H7 (cell line): ENCODE data around the gene NHERF2. TPM values are rescaled to one million over a fixed set of nuclear protein-coding genes. Genes with fewer than 3 reads are reported as not detected.

Source experiments
- DNase-seq: peaks from one replicate; pipeline ENCODE4 v3.0.0; 2012
- H3K27me3 ChIP-seq: 2 replicates; pipeline ENCODE4 v1.6.0; 2011; ENCODE audit warnings: mild to moderate bottlenecking, low read length; ENCODE audit not compliant: control insufficient read depth, insufficient read depth
- H3K36me3 ChIP-seq: replicated peaks from 2 replicates; pipeline ENCODE4 v1.5.1; 2011; ENCODE audit warnings: low read length; ENCODE audit not compliant: control insufficient read depth, insufficient read depth
- H3K4me3 ChIP-seq: 2 replicates; pipeline ENCODE4 v1.5.1; 2011; ENCODE audit warnings: low read depth, mild to moderate bottlenecking, control low read depth, low read length, moderate library complexity; ENCODE audit not compliant: insufficient read depth
- total RNA-seq: library from RNA; depleted of rRNA; stranded (reverse); fragments of >200 nt; shearing (Covaris generic); gene quantifications from 2 replicates; pipeline ENCODE4 v1.2.3, GENCODE V29; 2014; rRNA removed

Gene NHERF2
- 14.0 and 17.1 TPM in 2 replicates for total RNA-seq

DNA sequence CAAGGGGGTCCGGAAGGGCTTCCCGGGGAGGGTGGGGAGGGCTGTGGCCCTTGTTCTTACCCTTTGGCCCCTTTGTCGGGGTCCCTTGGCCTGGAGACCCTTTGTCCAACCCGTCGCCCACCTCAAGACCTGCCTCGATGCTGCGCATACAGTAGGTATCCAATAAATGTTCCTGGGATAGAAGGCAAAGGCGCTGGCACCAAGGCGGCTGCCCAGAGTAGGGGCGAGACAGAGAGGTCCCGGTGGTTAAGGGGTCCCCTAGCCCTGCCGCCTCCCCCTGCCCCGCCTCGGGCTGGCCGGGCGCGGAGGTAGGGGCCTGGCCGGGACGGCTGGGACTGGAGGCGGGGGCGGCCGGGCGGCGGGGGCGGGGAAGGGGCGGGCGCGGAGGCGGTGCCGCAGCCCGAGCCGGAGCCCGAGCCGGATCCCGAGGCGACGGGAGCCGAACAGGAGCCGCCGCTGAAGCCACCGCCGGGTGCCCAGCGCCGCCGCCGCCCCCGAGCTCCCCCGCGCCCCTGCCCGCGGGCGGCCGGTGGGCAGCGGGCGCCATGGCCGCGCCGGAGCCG lies at the start of gene NHERF2:
Gene NHERF2, plus strand, starts transcription at position 442 of the 563 bp plus-strand sequence. Its CDS starts 104 bp downstream, at position 546.
- DNase-seq = peak; percentile 96
- peak within 1 kb of the TSS; percentile 54 for H3K4me3 ChIP-seq
- H3K36me3 ChIP-seq = no peaks in the 10 kb centered on the region
- H3K27me3 ChIP-seq = peaks cover 19% of the 10 kb centered on the region

- H3K36me3 ChIP-seq = peaks cover 9% of the 10 kb centered on the region
- no peak overlapping the region for H3K4me3 ChIP-seq
- H3K27me3 ChIP-seq = peaks cover 30% of the 10 kb centered on the region
- no peak for DNase-seq
Observed at GRCh38 chr16:1976951-1977874, 49.5 kb upstream of the NHERF2 start.

GRCh38 chr16:1977875-1978268 lies 48.8 kb upstream of the NHERF2 start:
- peaks cover 37% of the 10 kb centered on the region for H3K27me3 ChIP-seq

GRCh38 chr16:1978476-1979120 lies 48.1 kb upstream of the NHERF2 start:
- H3K36me3 ChIP-seq = peaks cover 9% of the 10 kb centered on the region
- peak; percentile 93 for DNase-seq
- peak overlapping the region; percentile 48 for H3K4me3 ChIP-seq
- peaks cover 44% of the 10 kb centered on the region for H3K27me3 ChIP-seq

More at GRCh38 chr16:1977875-1978268, 48.8 kb upstream of the NHERF2 start:
- no peak overlapping the region for H3K4me3 ChIP-seq
- DNase-seq = no peak
- H3K36me3 ChIP-seq = peaks cover 9% of the 10 kb centered on the region

DNA sequence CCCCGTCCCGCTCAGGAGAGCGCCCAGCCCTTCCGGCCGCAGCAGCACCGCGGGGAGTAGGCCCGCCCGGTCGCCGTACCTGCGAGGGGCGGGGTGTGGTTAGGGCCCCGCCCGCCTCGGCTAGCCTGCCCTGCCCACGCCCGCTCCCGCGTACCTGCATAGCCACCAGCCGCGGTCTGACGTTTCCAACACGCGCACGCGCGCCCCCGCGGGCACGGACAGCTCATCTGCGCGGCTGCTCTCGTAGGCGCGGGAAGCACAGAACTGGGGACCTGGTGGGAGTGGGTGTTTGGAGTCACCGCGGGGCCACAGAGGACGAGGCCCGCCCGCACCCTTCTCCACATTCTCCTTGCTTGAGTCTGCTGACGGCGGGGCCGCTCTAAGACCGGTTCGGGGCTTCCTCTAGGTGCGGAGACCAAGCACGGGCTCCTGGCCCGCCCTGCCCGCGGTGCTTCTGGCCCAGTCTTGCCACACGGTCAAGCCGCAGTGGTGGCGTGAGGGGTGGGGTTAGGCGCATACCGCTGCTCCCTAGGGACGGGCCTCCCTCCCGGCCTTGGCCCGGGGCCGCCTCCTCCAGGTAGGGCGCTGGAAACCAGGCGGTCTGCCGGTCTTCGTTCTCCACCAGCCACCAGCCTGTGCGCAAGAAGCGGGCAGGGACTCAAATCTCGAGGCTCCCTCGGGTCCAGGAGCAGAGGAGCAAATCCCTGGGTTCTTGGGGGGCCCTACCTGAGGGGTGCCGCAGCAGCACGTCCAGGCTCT lies 47.3 kb upstream of the NHERF2 start:
- H3K27me3 ChIP-seq = peaks cover 45% of the 10 kb centered on the region
- peaks cover 9% of the 10 kb centered on the region for H3K36me3 ChIP-seq
- peak overlapping the region; percentile 48 for H3K4me3 ChIP-seq
- DNase-seq = peak; percentile 97

DNA sequence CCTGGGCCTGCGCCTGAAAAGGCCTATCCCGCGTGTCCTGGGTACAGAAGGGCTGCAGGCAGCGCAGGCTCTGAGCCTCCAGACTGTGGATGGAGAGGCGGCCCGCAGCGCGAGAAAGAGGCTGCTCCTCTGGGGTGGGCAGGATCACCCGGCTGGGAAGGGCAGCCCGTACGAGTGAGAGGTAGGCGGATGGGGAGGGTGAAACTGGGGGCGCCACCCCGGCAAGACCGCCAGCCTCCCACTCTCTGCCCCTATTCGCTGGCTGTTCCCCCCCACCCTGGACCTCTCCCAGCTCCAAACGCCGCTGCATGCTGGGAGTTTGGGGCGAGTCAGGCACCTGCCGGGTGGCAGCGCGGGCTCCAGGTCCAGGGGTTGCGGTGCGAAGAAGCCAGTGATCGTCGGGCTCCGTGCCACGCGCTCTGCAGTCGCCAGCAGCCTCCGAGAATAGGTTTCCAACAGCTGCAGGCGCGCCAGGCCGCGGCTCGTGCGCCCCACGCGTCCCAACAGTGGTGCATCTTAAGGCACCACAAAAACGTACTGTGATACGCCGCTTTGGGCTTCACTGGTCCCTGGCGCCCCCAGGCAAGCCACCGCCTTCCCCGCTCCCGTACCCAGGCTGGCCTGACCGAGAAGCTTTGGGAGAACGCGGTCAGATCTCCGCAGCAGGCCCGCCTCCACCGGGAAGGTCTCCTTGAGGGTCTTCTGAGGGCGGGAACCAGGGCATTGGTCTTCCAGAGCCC lies 46.5 kb upstream of the NHERF2 start:
- peaks cover 45% of the 10 kb centered on the region for H3K27me3 ChIP-seq
- DNase-seq = peak; percentile 87
- H3K36me3 ChIP-seq = peaks cover 5% of the 10 kb centered on the region
- H3K4me3 ChIP-seq = peak overlapping the region; percentile 48; the same call in 1 of the 2 replicates

DNA sequence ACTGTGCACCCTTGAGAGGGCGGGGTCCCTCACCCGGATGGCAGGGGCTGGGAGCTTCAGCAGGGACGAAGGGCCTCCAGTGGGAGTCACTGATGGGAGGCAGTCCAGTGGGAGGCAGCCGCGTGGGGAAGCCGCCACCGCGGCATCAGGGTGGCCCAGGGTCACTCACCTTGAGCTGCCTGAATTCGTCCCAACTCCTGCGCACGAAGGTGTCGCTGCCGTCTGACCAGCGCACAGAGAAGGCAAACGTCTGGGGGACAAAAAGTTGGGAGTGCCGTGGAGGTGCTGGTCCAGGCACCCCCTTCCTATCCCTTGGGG lies 46.0 kb upstream of the NHERF2 start:
- DNase-seq = no peak
- Histone ChIP-seq H3K4me3 (peak overlapping the region; percentile 48; the same call in 1 of the 2 replicates), H3K27me3 (peaks cover 45% of the 10 kb centered on the region), H3K36me3 (peaks cover 8% of the 10 kb centered on the region)

GRCh38 chr16:1981398-1981836 lies 45.3 kb upstream of the NHERF2 start, which contains the start of gene NOXO1:
TSS of gene NOXO1 (minus strand) at chr16:1981469. CDS start at chr16:1981179, 290 bp downstream.
- peak; percentile 79 for DNase-seq
- H3K27me3 ChIP-seq = peaks cover 45% of the 10 kb centered on the region

GRCh38 chr16:1982013-1982433 lies 44.7 kb upstream of the NHERF2 start:
- no peak for DNase-seq

More at GRCh38 chr16:1981398-1981836, 45.3 kb upstream of the NHERF2 start, which contains the start of gene NOXO1:
- Histone ChIP-seq H3K36me3 (peaks cover 9% of the 10 kb centered on the region), H3K4me3 (peak within 1 kb of the TSS; percentile 48; the same call in 1 of the 2 replicates)

GRCh38 chr16:1982991-1983543 lies 43.6 kb upstream of the NHERF2 start:
- no peak for DNase-seq
- Histone ChIP-seq H3K4me3 (peak overlapping the region; percentile 65; the same call in 1 of the 2 replicates), H3K36me3 (peaks cover 6% of the 10 kb centered on the region), H3K27me3 (peaks cover 45% of the 10 kb centered on the region)

More at GRCh38 chr16:1982013-1982433, 44.7 kb upstream of the NHERF2 start:
- Histone ChIP-seq H3K4me3 (no peak overlapping the region), H3K27me3 (peaks cover 45% of the 10 kb centered on the region), H3K36me3 (peaks cover 6% of the 10 kb centered on the region)

GRCh38 chr16:1983544-1984346 lies 43.0 kb upstream of the NHERF2 start, which contains the start of gene GFER:
TSS of gene GFER (plus strand) at chr16:1984193. CDS start at chr16:1984219, 26 bp downstream.
- H3K27me3 ChIP-seq = peaks cover 47% of the 10 kb centered on the region
- peak within 1 kb of the TSS; percentile 68 for H3K4me3 ChIP-seq
- peaks cover 6% of the 10 kb centered on the region for H3K36me3 ChIP-seq
- peak; percentile 100 for DNase-seq
